Measurements from ENCODE around the gene SFXN4. TPM values are rescaled to one million over a fixed set of nuclear protein-coding genes. Genes with fewer than 3 reads are reported as not detected.
A peak's percentile ranks its signal among the peaks of the same experiment; 100 is the strongest.

The SFXN4 gene
- total RNA-seq, 1 experiment from 2014 or later, result 72.9 TPM

DNA sequence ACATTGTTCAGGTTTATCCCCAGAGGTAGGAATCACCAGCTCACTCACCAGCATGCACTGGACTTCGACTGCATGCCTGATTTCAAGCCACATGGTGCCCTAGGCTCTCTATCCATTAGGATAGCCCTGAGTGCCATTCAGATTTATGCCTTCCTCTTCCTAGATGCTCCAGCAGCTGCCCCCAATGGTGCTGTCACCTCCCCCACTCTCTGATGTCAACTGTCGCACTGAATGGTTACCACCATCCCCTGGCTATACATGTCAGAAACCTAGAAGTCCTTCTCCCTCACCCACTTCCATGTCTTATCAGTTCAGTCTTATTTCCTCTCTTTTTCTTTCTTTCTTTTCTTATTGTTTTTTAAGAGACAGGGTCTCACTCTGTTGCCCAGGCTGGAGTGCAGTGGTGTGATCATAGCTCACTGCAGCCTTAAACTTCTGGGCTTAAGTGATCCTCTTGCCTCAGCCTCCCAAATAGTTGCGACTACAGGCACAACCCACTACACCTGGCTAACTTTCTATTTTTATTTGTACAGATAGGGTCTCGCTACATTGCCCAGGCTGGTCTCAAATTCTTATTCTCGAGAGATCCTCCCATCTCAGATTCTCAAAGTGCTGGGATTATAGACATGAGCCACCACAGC is 2.9 kb downstream of the SFXN4 start:
- TSS peak; percentile 15 for BruUV-seq (replicated peaks)
- H3K4me3 ChIP-seq (ENCODE audit: low read depth, low read length, poor library complexity, severe bottlenecking), result no peak overlapping the region
- TF ChIP-seq EZH2 (IDR thresholded peaks at IDR 0.05; ENCODE audit: borderline replicate concordance, low read depth, low read length, poor library complexity, severe bottlenecking) (no peak), CTCF (conservative IDR thresholded peaks at IDR 0.05; ENCODE audit: low read depth, low read length) (no peak)
- no peaks in the 10 kb centered on the region for H3K9me3 ChIP-seq (ENCODE audit: low read depth, low read length, poor library complexity, severe bottlenecking)
- ChIA-PET POLR2A (ENCODE audit: low non-redundant PET) (no interaction called here), CTCF (no interaction called here)
- DNase-seq (ENCODE audit: low spot score), result no peak
- intact Hi-C loops (cut with micrococcal nuclease; ENCODE audit: unreplicated experiment), result no loop called here
- peaks cover 29% of the 10 kb centered on the region for H3K36me3 ChIP-seq (ENCODE audit: insufficient read depth, low read length, poor library complexity, severe bottlenecking)
- H3K27me3 ChIP-seq (replicated peaks; ENCODE audit: insufficient read depth, low read depth, low read length, poor library complexity), result no peaks in the 10 kb centered on the region
- H3K4me1 ChIP-seq (ENCODE audit: insufficient read depth, low read length, poor library complexity, severe bottlenecking), result peaks cover 17% of the 10 kb centered on the region
- no peak overlapping the region for H3K27ac ChIP-seq (ENCODE audit: low read depth, low read length, poor library complexity, severe bottlenecking)

GRCh38 chr10:119161680-119162451 is 3.6 kb downstream of the SFXN4 start:
- POLR2A ChIA-PET (ENCODE audit: low non-redundant PET), result no interaction called here
- TF ChIP-seq CTCF (conservative IDR thresholded peaks at IDR 0.05; ENCODE audit: low read depth, low read length) (no peak), EZH2 (IDR thresholded peaks at IDR 0.05; ENCODE audit: borderline replicate concordance, low read depth, low read length, poor library complexity, severe bottlenecking) (no peak)
- DNase-seq (ENCODE audit: low spot score), result no peak
- no TSS peak for BruUV-seq (replicated peaks)
- CTCF ChIA-PET, result no interaction called here
- intact Hi-C loops (cut with micrococcal nuclease; ENCODE audit: unreplicated experiment), result no loop called here
- no peak overlapping the region for H3K27ac ChIP-seq (ENCODE audit: low read depth, low read length, poor library complexity, severe bottlenecking)
- H3K4me1 ChIP-seq (ENCODE audit: insufficient read depth, low read length, poor library complexity, severe bottlenecking), result peaks cover 17% of the 10 kb centered on the region
- H3K9me3 ChIP-seq (ENCODE audit: low read depth, low read length, poor library complexity, severe bottlenecking), result no peaks in the 10 kb centered on the region
- H3K36me3 ChIP-seq (ENCODE audit: insufficient read depth, low read length, poor library complexity, severe bottlenecking), result peaks cover 30% of the 10 kb centered on the region
- no peak overlapping the region for H3K4me3 ChIP-seq (ENCODE audit: low read depth, low read length, poor library complexity, severe bottlenecking)
- H3K27me3 ChIP-seq (replicated peaks; ENCODE audit: insufficient read depth, low read depth, low read length, poor library complexity), result no peaks in the 10 kb centered on the region

GRCh38 chr10:119159332-119159731 is 6.2 kb downstream of the SFXN4 start:
- Histone ChIP-seq H3K27me3 (replicated peaks; ENCODE audit: insufficient read depth, low read depth, low read length, poor library complexity) (no peaks in the 10 kb centered on the region), H3K4me1 (ENCODE audit: insufficient read depth, low read length, poor library complexity, severe bottlenecking) (peaks cover 2% of the 10 kb centered on the region), H3K36me3 (ENCODE audit: insufficient read depth, low read length, poor library complexity, severe bottlenecking) (peaks cover 53% of the 10 kb centered on the region), H3K9me3 (ENCODE audit: low read depth, low read length, poor library complexity, severe bottlenecking) (no peaks in the 10 kb centered on the region), H3K4me3 (ENCODE audit: low read depth, low read length, poor library complexity, severe bottlenecking) (no peak overlapping the region), H3K27ac (ENCODE audit: low read depth, low read length, poor library complexity, severe bottlenecking) (no peak overlapping the region)
- TF ChIP-seq CTCF (conservative IDR thresholded peaks at IDR 0.05; ENCODE audit: low read depth, low read length) (no peak), EZH2 (IDR thresholded peaks at IDR 0.05; ENCODE audit: borderline replicate concordance, low read depth, low read length, poor library complexity, severe bottlenecking) (no peak)
- BruUV-seq (replicated peaks), result no TSS peak
- CTCF ChIA-PET, result no interaction called here
- intact Hi-C loops (cut with micrococcal nuclease; ENCODE audit: unreplicated experiment), result no loop called here
- DNase-seq (ENCODE audit: low spot score), result no peak
- POLR2A ChIA-PET (ENCODE audit: low non-redundant PET), result interaction anchor here (0.6 kb wide), 1 partner anchor 13 kb away, joined by 3 read pairs; no protein-coding TSS in a partner anchor
